Sigmoid colon (tissue), 4 donors: ENCODE data around the gene PPFIBP2.

Experiments
- EP300 ChIP-seq, 4 donors: sonication (generic); formaldehyde crosslinking; IDR thresholded peaks; one replicate each; pipeline ENCODE4 v1.6.1; 2017; ENCODE audit warnings: antibody characterized with exemption in 4 of 4
- POLR2A ChIP-seq, 2 donors: fragments of 450-650 bp; IDR thresholded peaks; one replicate each; pipeline ENCODE4 v1.6.1; 2016; ENCODE audit warnings: antibody characterized with exemption in 2 of 2, mild to moderate bottlenecking in 2 of 2, moderate library complexity in 2 of 2
- POLR2AphosphoS5 ChIP-seq, 4 donors: sonication (generic); formaldehyde crosslinking; IDR thresholded peaks; one replicate each; pipeline ENCODE4 v1.6.1; 2017; ENCODE audit warnings: antibody characterized with exemption in 4 of 4
- TF ChIP-seq, protein P1 (sequence below), 4 experiments: fragments of 450-650 bp in 3 of 4; fragments of 200-600 bp in 1 of 4; IDR thresholded peaks; one replicate each; pipeline ENCODE4 v1.5.1; 2016 to 2019; ENCODE audit warnings: antibody characterized with exemption in 4 of 4, mild to moderate bottlenecking in 3 of 4, moderate library complexity in 2 of 4

DNA sequence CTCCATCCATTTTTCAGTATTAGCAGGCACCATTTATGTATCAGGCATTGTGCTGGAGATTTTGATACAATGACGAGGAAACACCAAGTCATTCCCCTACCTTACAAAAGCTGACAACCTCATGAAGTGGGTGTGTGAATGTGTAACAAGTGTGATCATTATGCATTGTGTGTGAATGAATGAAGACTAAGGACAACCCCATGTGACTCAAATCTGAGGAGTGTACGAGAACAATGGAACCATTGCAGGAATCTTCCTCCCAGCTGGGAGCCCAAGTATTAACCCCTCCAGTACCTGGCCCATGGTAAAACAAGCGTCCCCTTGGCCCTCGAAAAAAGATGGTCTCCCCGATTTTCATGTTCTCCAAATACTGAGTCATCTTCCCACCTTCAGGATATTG is 155.1 kb downstream of the PPFIBP2 start:
- TF ChIP-seq, protein P1, sequence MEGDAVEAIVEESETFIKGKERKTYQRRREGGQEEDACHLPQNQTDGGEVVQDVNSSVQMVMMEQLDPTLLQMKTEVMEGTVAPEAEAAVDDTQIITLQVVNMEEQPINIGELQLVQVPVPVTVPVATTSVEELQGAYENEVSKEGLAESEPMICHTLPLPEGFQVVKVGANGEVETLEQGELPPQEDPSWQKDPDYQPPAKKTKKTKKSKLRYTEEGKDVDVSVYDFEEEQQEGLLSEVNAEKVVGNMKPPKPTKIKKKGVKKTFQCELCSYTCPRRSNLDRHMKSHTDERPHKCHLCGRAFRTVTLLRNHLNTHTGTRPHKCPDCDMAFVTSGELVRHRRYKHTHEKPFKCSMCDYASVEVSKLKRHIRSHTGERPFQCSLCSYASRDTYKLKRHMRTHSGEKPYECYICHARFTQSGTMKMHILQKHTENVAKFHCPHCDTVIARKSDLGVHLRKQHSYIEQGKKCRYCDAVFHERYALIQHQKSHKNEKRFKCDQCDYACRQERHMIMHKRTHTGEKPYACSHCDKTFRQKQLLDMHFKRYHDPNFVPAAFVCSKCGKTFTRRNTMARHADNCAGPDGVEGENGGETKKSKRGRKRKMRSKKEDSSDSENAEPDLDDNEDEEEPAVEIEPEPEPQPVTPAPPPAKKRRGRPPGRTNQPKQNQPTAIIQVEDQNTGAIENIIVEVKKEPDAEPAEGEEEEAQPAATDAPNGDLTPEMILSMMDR (IDR thresholded peaks at IDR 0.05), result no peak
- TF ChIP-seq POLR2A (IDR thresholded peaks at IDR 0.05), result no peak
- TF ChIP-seq POLR2AphosphoS5 (IDR thresholded peaks at IDR 0.05), result no peak
- no peak for TF ChIP-seq EP300 (IDR thresholded peaks at IDR 0.05)
